AG08396 (cell line): Measurements from ENCODE around the gene HIBCH.
"Not testable (repeated sequence)": the region's sequence is repeated elsewhere in the genome, so short reads cannot be mapped to it uniquely, and the experiment has no call there.

Experiments
- DNase-seq: peaks from one replicate; pipeline ENCODE4 v3.0.0; 2012; ENCODE audit warnings: low spot score, mixed read lengths

Gene HIBCH

GRCh38 chr2:190157613-190158528, 161.8 kb downstream of the HIBCH start:
- DNase-seq, result not testable (repeated sequence)

DNA sequence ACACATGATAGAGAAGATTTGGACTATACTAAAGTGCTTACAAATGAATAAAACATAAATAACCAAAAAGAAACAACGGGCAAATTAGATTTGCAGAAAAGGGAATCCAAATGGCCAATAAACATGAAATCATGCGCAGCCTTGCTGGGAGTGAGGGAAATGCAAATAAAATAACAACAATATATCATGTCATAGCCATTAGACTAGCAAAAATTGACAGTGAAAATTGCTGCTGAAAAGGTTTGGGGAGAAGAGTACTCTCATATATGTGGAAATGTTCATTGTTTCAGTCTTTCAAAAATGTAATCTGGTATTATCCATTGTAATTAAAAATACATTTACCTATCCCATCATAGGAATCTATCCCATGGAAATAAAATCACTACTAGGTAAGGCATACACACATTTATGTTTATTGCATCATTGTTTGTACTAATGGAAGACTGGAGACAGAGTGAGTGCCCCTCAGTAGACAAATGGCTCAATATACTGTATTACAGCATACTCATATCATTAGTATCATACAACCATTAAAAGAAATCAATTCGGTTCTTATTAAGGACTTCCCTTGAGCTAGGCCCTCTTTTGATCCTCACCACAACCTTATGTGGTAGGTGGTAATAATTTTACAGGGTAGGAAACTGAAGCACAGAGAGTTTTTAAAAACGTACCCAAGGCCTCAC, 163.0 kb downstream of the HIBCH start:
- DNase-seq, result no peak
